CD4-positive, alpha-beta T cell treated with Interleukin-12 subunit alpha and Interleukin-12 subunit beta, for 1 hour (primary cell): ENCODE data around the gene CDK18.

Experiments used
- DNase-seq: peaks from one replicate; pipeline ENCODE4 v3.0.0-alpha.2; 2020

CDK18 gene

GRCh38 chr1:205525495-205526285 lies 21.2 kb downstream of the CDK18 start:
- DNase-seq, result no peak

- no peak for DNase-seq
Measured at GRCh38 chr1:205526431-205526830, 22.0 kb downstream of the CDK18 start.

GRCh38 chr1:205527931-205528330 lies 23.5 kb downstream of the CDK18 start:
- DNase-seq, result no peak

GRCh38 chr1:205528446-205528886 lies 24.0 kb downstream of the CDK18 start:
- no peak for DNase-seq

- peak; percentile 74 for DNase-seq
Measured at GRCh38 chr1:205528887-205529825, 24.7 kb downstream of the CDK18 start.

- no peak for DNase-seq
Measured at GRCh38 chr1:205530116-205530515, 25.6 kb downstream of the CDK18 start.

GRCh38 chr1:205531191-205532025 lies 26.9 kb downstream of the CDK18 start:
- no peak for DNase-seq

GRCh38 chr1:205532026-205532898 lies 27.8 kb downstream of the CDK18 start:
- DNase-seq, result no peak

- no peak for DNase-seq
Measured at GRCh38 chr1:205532996-205533735, 28.7 kb downstream of the CDK18 start.

GRCh38 chr1:205533748-205534443 lies 29.4 kb downstream of the CDK18 start:
- no peak for DNase-seq

GRCh38 chr1:205534444-205534985 lies 30.0 kb downstream of the CDK18 start:
- DNase-seq, result no peak

GRCh38 chr1:205535096-205535495 lies 30.6 kb downstream of the CDK18 start:
- no peak for DNase-seq

- no peak for DNase-seq
Measured at GRCh38 chr1:205535866-205536758, 31.6 kb downstream of the CDK18 start.

GRCh38 chr1:205536759-205537361 lies 32.4 kb downstream of the CDK18 start:
- no peak for DNase-seq

GRCh38 chr1:205537386-205538018 lies 33.0 kb downstream of the CDK18 start:
- no peak for DNase-seq

GRCh38 chr1:205538235-205538840 lies 33.9 kb downstream of the CDK18 start:
- DNase-seq, result no peak

- no peak for DNase-seq
Measured at GRCh38 chr1:205541161-205541886, 36.9 kb downstream of the CDK18 start.
